Measurements from ENCODE around the gene RERE. TPM values are rescaled to one million over a fixed set of nuclear protein-coding genes. Genes with fewer than 3 reads are reported as not detected.
A peak's percentile ranks its signal among the peaks of the same experiment; 100 is the strongest.

The RERE gene
- total and polyA plus RNA-seq, 7 donors: 19.2 to 148 (median 90.6) TPM

GRCh38 chr1:8689431-8690252, 127.8 kb downstream of the RERE start:
- intact Hi-C loops (cut with DNase I): no loop called here
- 87 to 95% methylated on average over 6 of the region's 6 CpGs for WGBS, 2 donors
- DNase-seq: no peak
- peaks cover 0 to 51% (median 39%) of the 10 kb centered on the region in 4 donors for H3K4me1 ChIP-seq
- H3K9me3 ChIP-seq: no peaks in the 10 kb centered on the region
- no peak overlapping the region for H3K4me3 ChIP-seq
- TF ChIP-seq EP300 (IDR thresholded peaks at IDR 0.05) (no peak), POLR2A (IDR thresholded peaks at IDR 0.05) (no peak)
- H3K36me3 ChIP-seq: no peaks in the 10 kb centered on the region
- no peak overlapping the region for H3K27ac ChIP-seq
- no peaks in the 10 kb centered on the region for H3K27me3 ChIP-seq

GRCh38 chr1:8687538-8687937, 129.9 kb downstream of the RERE start:
- no peaks in the 10 kb centered on the region for H3K9me3 ChIP-seq
- 80 to 82% methylated on average over 2 of the region's 2 CpGs for WGBS, 2 donors
- H3K4me3 ChIP-seq: no peak overlapping the region
- DNase-seq: no peak
- peak overlapping the region in 3 of 4 donors; percentile 48 to 69 (median 64) for H3K27ac ChIP-seq
- H3K27me3 ChIP-seq: no peaks in the 10 kb centered on the region
- TF ChIP-seq POLR2A (IDR thresholded peaks at IDR 0.05): no peak
- no peak for TF ChIP-seq CTCF (IDR thresholded peaks at IDR 0.05)
- no peak for TF ChIP-seq EP300 (IDR thresholded peaks at IDR 0.05)
- no peak for TF ChIP-seq POLR2AphosphoS5 (IDR thresholded peaks at IDR 0.05)
- H3K4me1 ChIP-seq: peaks cover 0 to 43% (median 33%) of the 10 kb centered on the region in 4 donors
- no peaks in the 10 kb centered on the region for H3K36me3 ChIP-seq
- intact Hi-C loops (cut with DNase I): no loop called here

- Histone ChIP-seq H3K9me3 (no peaks in the 10 kb centered on the region), H3K27ac (peak overlapping the region; percentile 12 to 69 (median 56)), H3K4me1 (peaks cover 0 to 43% (median 31%) of the 10 kb centered on the region in 4 donors), H3K4me3 (no peak overlapping the region), H3K27me3 (no peaks in the 10 kb centered on the region), H3K36me3 (no peaks in the 10 kb centered on the region)
- no peak for TF ChIP-seq POLR2AphosphoS5 (IDR thresholded peaks at IDR 0.05)
- TF ChIP-seq CTCF (IDR thresholded peaks at IDR 0.05): no peak
- no peak for TF ChIP-seq POLR2A (IDR thresholded peaks at IDR 0.05)
- no peak for TF ChIP-seq EP300 (IDR thresholded peaks at IDR 0.05)
- 4 to 22% methylated on average over 4 of the region's 4 CpGs for WGBS, 2 donors
- DNase-seq: no peak
- intact Hi-C loops (cut with DNase I): no loop called here
Measured at GRCh38 chr1:8687039-8687438, 130.4 kb downstream of the RERE start.

- intact Hi-C loops (cut with DNase I): no loop called here
- Histone ChIP-seq H3K27me3 (no peaks in the 10 kb centered on the region), H3K27ac (no peak overlapping the region), H3K4me1 (peaks cover 0 to 42% (median 27%) of the 10 kb centered on the region in 4 donors), H3K4me3 (no peak overlapping the region), H3K36me3 (no peaks in the 10 kb centered on the region), H3K9me3 (no peaks in the 10 kb centered on the region)
- TF ChIP-seq POLR2AphosphoS5 (IDR thresholded peaks at IDR 0.05): no peak
- TF ChIP-seq CTCF (IDR thresholded peaks at IDR 0.05): no peak
- no peak for TF ChIP-seq EP300 (IDR thresholded peaks at IDR 0.05)
- no peak for TF ChIP-seq POLR2A (IDR thresholded peaks at IDR 0.05)
- 48 to 70% methylated on average over 8 of the region's 8 CpGs for WGBS, 2 donors
- DNase-seq: no peak
Measured at GRCh38 chr1:8685463-8685862, 132.0 kb downstream of the RERE start.

- Histone ChIP-seq H3K4me1 (peaks cover 0 to 50% (median 36%) of the 10 kb centered on the region in 4 donors), H3K27ac (no peak overlapping the region), H3K4me3 (no peak overlapping the region), H3K9me3 (no peaks in the 10 kb centered on the region), H3K27me3 (no peaks in the 10 kb centered on the region), H3K36me3 (no peaks in the 10 kb centered on the region)
- DNase-seq: no peak
- intact Hi-C loops (cut with DNase I): no loop called here
- 95 to 98% methylated on average over 1 of the region's 1 CpG for WGBS, 2 donors
- no peak for TF ChIP-seq EP300 (IDR thresholded peaks at IDR 0.05)
- no peak for TF ChIP-seq CTCF (IDR thresholded peaks at IDR 0.05)
- TF ChIP-seq POLR2A (IDR thresholded peaks at IDR 0.05): no peak
- TF ChIP-seq POLR2AphosphoS5 (IDR thresholded peaks at IDR 0.05): no peak
Measured at GRCh38 chr1:8684590-8684989, 132.8 kb downstream of the RERE start.
